Measurements from ENCODE around the gene MAD1L1.

MAD1L1 gene

GRCh38 chr7:2201128-2201527 is 31.6 kb downstream of the MAD1L1 start:
- no peak for DNase-seq (ENCODE audit: low spot score)

- no peak for DNase-seq (ENCODE audit: low spot score)
Measured at GRCh38 chr7:2200584-2200980, 32.2 kb downstream of the MAD1L1 start.

GRCh38 chr7:2199956-2200583 is 32.7 kb downstream of the MAD1L1 start:
- DNase-seq (ENCODE audit: low spot score), result no peak

GRCh38 chr7:2199528-2199927 is 33.2 kb downstream of the MAD1L1 start:
- no peak for DNase-seq (ENCODE audit: low spot score)

GRCh38 chr7:2198760-2199159 is 34.0 kb downstream of the MAD1L1 start:
- no peak for DNase-seq (ENCODE audit: low spot score)

DNA sequence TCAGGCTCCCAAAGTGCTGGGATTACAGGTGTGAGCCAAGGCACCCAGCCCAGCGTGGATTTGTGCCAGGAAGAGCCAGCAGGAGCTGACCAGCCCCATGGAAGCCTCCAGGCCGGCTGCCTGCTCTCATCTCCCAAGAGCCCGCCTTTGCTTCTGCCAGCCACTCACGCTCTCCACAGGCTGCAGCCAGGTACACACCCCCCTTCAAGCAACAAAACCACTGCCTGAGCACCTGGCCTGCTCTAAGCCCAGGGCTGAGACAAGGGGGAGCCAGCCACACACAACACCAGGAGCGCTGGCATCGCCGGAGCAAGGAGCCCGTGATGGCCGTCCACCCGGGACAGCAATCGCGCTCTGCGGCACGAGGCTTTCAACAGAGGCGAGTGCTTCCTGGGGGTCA is 34.5 kb downstream of the MAD1L1 start:
- peak; percentile 30 for DNase-seq (ENCODE audit: low spot score)

DNA sequence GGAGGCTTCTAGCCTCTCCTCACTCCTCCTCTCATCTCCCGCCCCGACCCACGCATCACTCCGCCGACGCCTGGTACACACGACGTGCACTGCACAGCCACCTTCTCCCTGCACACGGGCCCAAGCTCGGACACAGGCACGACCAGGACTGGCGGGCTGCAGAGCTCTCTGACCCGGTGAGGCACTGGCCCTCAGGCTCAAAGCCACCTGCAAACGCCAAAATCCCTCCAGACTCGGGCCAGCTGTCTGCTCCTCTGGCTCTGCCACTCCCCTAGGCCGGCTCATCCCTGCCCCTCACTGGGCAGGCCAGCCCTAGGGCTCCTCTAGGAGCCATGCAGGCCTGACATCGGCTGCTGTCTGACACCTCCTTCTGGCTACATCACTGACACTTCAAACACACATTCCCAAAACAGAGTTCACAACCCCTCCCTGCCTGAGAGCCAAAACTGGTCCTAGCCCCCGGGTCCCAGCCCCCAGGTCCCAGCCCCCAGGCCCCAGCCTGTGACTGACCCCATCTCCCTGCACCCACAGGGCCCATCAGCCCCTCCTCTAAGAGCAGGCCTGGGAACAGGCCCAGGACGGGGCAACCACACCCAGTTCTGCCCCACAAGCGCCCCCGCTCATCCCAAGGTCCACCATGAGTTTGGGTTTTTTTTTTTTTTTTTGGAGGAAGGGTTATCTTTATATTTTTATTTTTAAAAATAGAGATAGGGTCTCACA is 35.1 kb downstream of the MAD1L1 start:
- DNase-seq (ENCODE audit: low spot score), result no peak

- DNase-seq (ENCODE audit: low spot score), result no peak
Measured at GRCh38 chr7:2196381-2197378, 36.1 kb downstream of the MAD1L1 start.

GRCh38 chr7:2195400-2196246 is 37.1 kb downstream of the MAD1L1 start:
- DNase-seq (ENCODE audit: low spot score), result no peak

DNA sequence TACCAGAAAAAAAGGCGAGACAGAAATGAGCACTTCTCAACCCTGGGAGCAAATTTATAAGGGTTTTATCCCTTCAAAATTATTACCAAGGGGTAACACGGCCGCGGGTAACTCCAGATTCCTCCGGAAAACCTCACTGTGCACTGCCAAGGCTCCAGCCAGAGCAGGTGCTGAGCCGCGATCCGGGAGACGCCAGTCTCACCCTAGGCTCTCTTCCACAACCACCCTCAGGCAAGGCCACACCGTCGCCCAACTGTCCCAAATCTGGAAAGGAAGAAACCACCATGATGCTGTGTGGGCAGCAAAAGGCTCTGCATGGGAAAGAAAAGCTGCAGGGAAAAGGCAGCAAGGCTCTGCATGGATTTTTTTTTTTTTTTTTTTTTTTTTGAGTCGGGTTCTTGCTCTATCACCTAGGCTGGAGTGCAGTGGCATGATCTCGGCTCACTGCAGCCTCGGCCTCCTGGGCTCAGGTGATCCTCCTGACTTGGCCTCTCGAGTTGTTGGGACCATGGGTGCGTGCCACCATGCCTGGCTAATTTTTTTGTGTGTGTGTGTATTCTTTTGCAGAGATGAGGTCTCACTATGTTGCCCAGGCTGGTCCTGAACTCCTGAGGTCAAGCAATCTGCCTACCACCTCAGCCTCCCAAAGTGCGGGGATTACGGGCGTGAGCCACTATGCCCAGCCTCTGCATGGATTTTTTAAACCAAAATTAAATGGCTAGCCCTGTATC is 39.0 kb downstream of the MAD1L1 start:
- DNase-seq (ENCODE audit: low spot score), result no peak

- DNase-seq (ENCODE audit: low spot score), result peak; percentile 24
Measured at GRCh38 chr7:2192831-2193534, 39.8 kb downstream of the MAD1L1 start.

- no peak for DNase-seq (ENCODE audit: low spot score)
Measured at GRCh38 chr7:2191016-2191415, 41.7 kb downstream of the MAD1L1 start.

DNA sequence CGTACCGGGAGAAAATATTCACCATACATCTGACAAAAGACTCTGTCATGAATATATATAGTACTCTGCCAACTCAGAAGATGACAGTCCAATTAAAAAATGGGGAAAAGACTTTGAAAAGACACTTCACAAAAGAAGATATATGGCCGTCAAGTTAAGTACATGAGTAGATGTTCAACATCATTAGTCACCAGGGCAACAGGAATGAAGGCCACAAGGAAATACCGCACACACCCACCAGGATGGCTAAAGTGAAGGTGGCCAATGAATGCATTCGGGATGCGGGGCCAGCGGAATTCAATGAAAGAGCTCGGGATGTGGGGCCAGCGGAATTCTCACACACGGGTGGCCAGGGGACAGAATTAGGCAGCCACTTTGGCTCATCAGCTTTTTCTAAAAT is 42.2 kb downstream of the MAD1L1 start:
- DNase-seq (ENCODE audit: low spot score), result no peak

GRCh38 chr7:2186166-2186565 is 46.6 kb downstream of the MAD1L1 start:
- DNase-seq (ENCODE audit: low spot score), result no peak

DNA sequence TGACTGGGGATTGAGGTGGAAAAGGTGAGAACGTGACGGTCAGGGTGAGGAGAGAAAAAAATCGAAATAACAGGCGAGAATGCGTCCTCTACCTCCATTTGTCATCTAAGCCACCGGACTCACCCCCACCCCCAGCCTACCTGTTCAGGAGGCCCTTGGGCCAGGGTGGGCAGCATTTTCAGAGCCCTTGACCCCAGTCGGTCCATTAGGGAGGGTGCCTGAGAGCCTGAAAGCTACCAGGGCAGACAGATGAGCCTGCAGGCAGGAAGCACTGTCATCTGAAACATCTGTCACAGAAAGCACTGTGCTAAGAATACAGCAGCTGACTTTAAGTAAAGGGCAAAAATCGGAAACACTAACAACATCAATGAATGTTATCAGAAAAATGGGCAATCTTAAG is 47.0 kb downstream of the MAD1L1 start:
- DNase-seq (ENCODE audit: low spot score), result no peak

DNA sequence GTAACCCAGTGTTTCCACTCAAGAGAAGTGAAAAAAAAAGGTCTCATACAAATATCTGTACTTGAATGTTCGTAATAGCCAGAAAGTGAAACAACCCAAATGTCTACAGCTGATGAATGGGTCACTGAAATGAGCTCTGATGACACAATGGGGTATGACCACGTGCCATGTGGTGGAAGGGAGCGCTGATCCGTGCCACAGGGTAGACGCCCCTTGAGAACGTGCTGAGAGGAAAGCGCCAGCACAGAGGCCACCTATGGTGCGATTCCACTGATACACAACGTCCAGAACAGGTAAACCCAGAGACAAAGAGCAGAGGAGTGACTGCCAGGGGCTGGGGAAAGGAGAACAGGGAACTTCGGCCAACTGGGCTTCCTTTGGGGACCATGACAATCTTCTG is 50.3 kb downstream of the MAD1L1 start:
- no peak for DNase-seq (ENCODE audit: low spot score)

DNA sequence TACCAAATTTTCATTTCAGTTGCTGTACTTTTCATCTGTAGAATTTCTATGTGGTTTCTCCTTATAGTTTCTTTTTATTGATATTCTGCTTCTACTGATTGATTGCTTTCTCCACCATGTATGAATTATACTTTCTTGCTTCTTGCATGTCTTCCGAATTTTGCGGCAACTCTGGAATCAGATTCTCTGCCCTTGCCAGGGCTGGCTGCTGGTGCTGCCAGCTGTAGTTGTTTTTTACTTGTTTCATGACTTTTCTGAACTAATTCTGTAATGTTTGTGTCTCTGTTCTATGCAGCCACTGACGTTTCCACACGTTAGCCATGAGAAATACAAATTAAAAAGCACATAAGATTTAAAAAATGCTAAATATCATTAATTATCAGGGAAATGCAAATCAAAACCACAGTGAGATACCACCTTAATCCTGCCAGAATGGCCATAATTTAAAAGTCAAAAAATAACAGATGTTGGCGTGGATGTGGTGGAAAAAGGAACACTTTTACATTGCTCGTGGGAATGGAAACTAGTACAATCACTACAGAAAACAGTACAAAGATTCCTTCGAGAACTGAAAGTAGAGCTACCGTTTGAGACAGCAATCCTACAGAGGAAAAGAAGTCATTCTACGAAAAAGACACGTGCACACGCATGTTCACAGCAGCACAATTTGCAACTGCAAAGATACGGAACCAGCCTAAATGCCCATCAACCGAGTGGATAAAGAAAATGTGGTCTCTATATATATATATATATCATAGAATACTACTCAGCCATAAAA is 51.5 kb downstream of the MAD1L1 start:
- no peak for DNase-seq (ENCODE audit: low spot score)

- no peak for DNase-seq (ENCODE audit: low spot score)
Measured at GRCh38 chr7:2180081-2180480, 52.7 kb downstream of the MAD1L1 start.

DNA sequence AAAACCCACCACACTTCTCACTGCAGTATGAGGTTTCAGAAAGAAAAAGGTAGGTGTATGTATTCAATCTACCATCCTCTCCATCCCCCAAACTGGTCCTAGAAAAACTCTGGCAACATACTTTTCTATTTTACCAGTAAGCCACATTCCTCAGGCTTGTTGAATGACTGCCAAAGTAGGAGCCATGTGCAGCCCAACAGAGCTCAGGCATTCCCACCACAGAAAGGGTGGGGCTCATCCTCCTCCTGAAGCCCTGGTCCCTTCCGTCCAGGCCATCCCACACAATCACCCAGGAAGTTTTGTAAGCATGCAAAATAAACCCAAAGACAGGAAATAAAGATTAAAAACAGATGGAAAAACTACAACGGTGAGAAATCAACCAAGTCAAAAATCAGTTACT is 57.2 kb downstream of the MAD1L1 start:
- no peak for DNase-seq (ENCODE audit: low spot score)

- no peak for DNase-seq (ENCODE audit: low spot score)
Measured at GRCh38 chr7:2175091-2175490, 57.7 kb downstream of the MAD1L1 start.

Measured in D341Med (cell line).